ENCODE measurements around the gene WDR20.
"Not testable (repeated sequence)": the region's sequence is repeated elsewhere in the genome, so short reads cannot be mapped to it uniquely, and the experiment has no call there.

WDR20 gene

DNA sequence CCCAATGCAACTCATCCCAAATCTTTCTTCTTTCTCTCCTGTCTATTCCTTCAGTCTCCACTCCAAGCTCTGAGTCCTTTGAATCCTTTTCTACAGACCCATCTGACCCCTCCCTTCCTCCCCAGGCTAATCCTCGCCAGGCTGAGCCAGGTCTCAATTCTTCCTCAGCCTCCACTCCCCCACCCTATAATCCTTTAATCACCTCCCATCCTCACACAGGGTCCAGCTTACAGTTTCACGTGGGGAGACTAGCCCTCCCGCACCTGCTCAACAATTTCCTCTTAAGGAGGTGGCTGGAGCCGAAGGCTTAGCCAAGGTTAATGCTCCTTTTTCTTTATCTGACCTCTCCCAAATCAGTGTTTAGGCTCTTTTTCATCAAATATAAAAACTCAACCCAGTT lies 101.5 kb downstream of the WDR20 start:
- DNase-seq = no peak

- not testable (repeated sequence) for DNase-seq
These were observed 104.1 kb downstream of the WDR20 start for GRCh38 chr14:102243795-102244194.

DNA sequence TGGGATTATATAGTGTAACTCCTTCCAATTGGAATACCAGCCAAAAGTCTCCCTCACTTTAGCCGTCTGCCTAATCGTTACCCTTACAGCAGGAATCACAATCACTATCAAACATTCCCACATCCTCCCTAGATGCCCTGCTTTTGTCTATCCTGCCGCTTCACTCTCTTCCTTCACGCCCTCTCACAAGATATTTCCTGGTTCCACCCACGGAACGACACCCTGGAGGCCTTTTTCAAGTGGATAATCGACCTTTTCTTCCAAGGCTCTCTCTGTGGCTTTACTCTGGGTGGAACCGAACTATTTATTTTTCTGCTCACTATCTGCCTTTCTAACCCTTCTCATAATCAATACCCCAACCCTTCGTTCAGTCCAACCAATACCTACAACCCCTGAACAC lies 106.4 kb downstream of the WDR20 start:
- no peak for DNase-seq

- DNase-seq = no peak
These were observed 108.4 kb downstream of the WDR20 start for GRCh38 chr14:102248121-102248520.

GRCh38 chr14:102249041-102249440 lies 109.3 kb downstream of the WDR20 start:
- no peak for DNase-seq

DNA sequence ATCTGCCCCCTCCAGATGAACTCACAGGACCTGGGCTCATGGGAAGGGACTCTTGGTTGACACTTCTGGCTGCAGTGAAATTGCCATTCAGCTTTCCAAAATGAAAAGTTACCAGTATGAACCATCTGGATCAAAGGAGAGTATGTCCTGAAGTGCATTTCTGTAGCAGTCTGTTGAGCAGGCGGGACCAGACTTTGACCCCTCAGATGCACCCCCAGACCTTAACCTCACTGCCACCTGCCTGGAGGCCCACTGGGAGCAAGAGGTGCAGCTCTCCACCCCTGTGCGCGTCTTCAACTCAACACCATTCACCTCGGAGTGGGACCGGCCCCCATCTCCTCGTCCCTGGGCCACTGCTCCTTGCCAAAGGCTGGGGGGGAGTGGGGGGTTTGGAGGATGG lies 110.3 kb downstream of the WDR20 start:
- DNase-seq = no peak

- DNase-seq = no peak
These were observed 110.9 kb downstream of the WDR20 start for GRCh38 chr14:102250636-102251035.

DNA sequence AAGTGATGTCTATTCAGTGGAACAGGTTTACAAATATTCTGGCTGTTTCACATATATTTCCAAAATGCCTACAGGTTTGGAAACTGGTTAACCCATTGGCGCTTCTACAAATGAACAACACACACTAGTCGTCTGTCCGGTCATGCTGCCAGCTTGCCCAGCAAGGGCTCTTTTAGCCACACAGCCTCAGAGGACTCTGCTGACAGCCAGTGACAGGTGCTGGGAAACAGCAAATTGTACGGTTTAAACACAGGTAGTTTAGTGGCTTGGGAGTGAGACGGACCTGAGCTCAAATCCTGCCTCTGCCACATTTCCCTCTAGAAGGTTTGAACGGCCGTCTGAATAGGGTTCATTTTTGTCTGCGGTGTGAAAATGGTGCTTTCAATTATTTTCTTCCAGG lies 111.5 kb downstream of the WDR20 start:
- DNase-seq = no peak

GRCh38 chr14:102252834-102253801 lies 113.4 kb downstream of the WDR20 start:
- no peak for DNase-seq

DNA sequence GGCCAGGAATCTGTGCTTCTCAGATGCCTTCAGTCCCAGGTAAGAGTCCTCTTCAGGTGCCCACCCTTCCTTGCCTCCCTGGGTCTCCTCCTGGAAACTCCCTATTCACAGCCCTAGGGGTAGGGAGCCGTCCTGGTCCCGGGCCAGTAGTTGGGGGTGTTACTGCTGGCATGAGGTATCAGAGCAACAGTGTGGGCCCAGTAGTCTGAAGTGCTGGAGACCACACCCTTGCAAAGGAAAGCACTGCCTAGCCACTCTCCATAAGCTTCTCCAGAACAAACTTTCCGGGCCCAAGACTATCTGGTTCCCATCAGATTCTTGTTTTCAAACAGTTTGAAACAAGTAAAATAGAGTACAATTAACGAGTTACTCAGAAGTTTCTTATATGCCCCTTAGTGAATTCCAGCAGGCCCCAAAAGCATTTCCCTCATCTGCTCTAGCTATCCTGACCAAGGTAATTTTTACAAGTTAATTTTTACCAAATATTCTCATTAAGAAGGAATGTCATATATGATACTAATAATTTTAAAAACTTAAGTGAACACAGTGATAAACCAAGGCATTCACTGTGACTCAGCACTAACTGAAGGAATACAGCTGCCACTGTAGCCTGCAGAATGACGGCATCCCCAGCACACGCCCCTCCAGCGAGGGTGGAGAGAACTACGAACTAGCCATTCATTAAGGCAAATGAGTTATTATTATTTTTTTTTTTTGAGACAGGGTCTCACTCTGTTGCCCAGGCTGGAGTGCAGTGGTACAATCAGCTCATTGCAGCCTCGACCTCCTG lies 115.9 kb downstream of the WDR20 start:
- no peak for DNase-seq

- no peak for DNase-seq
These were observed 117.0 kb downstream of the WDR20 start for GRCh38 chr14:102256716-102257115.

GRCh38 chr14:102258136-102258535 lies 118.4 kb downstream of the WDR20 start:
- DNase-seq = no peak
